H1 (cell line): ENCODE results near the gene RPL39L. TPM values are rescaled to one million over a fixed set of nuclear protein-coding genes. Genes with fewer than 3 reads are reported as not detected.

ENCODE experiments used
- CTCF ChIA-PET: fragments of 300-600 bp; sonication (Branson Sonifier 250); formaldehyde crosslinking; loops from one replicate; lab custom pipeline; 2021; ENCODE audit not compliant: partially characterized antibody; lab: Charles Lee
- POLR2A ChIA-PET: fragments of 300-600 bp; sonication (Branson Sonifier 250); formaldehyde crosslinking; loops from one replicate; lab custom pipeline; 2021; ENCODE audit warnings: inconsistent platforms; ENCODE audit not compliant: partially characterized antibody; lab: Charles Lee
- DNase-seq, 2 experiments: peaks; one replicate each; pipeline versions ENCODE4 v3.0.0 to v3.0.0-alpha.2; 2010 to 2022; ENCODE audit warnings: low spot score in 2 of 2, low read depth in 1 of 2, mixed read lengths in 1 of 2
- FAIRE-seq: peaks from 2 replicates; lab custom pipeline; 2011; peaks lifted over from hg19 to GRCh38; lab: Jason Lieb, UNC
- H2AFZ ChIP-seq: 2 replicates; pipeline ENCODE4 v1.8.1; 2012; ENCODE audit warnings: low read length, inconsistent platforms
- H2AK5ac ChIP-seq: 2 replicates; pipeline ENCODE4 v1.6.1; 2013; ENCODE audit warnings: low read depth, low read length
- H2BK120ac ChIP-seq: replicated peaks from 2 replicates; pipeline ENCODE3; 2013; ENCODE audit warnings: low read depth, low read length, inconsistent platforms
- H2BK12ac ChIP-seq: 2 replicates; pipeline ENCODE4 v1.6.1; 2013; ENCODE audit warnings: low read depth, low read length
- H2BK15ac ChIP-seq: 2 replicates; pipeline ENCODE4 v1.6.1; 2013; ENCODE audit warnings: low read length
- H2BK20ac ChIP-seq: 2 replicates; pipeline ENCODE4 v1.6.1; 2013; ENCODE audit warnings: low read length
- H2BK5ac ChIP-seq: 2 replicates; pipeline ENCODE4 v1.6.1; 2013; ENCODE audit warnings: low read depth, low read length
- H3K14ac ChIP-seq: 2 replicates; pipeline ENCODE4 v1.6.1; 2013; ENCODE audit warnings: inconsistent platforms; ENCODE audit not compliant: insufficient read length
- H3K18ac ChIP-seq: 2 replicates; pipeline ENCODE4 v1.6.1; 2013; ENCODE audit warnings: low read length; ENCODE audit errors: extremely low read depth
- H3K23ac ChIP-seq: 2 replicates; pipeline ENCODE4 v1.6.1; 2013; ENCODE audit warnings: inconsistent platforms; ENCODE audit not compliant: insufficient read length
- H3K23me2 ChIP-seq: 2 replicates; pipeline ENCODE4 v1.6.1; 2013; ENCODE audit warnings: low read depth, low read length
- H3K27ac ChIP-seq: 2 replicates; pipeline ENCODE4 v1.6.1; 2011; ENCODE audit warnings: low read depth, low read length, inconsistent platforms
- H3K27me3 ChIP-seq, 4 experiments: replicated peaks in 1 of 4; 1 replicate in 1 of 4; 2 replicates in 3 of 4; pipeline versions ENCODE4 v1.6.1 to v1.8.1; 2011 to 2013; ENCODE audit warnings: low read length in 3 of 4, mild to moderate bottlenecking in 3 of 4, inconsistent platforms in 2 of 4, mixed read lengths in 2 of 4, moderate library complexity in 1 of 4; ENCODE audit not compliant: control insufficient read depth in 3 of 4, insufficient read depth in 3 of 4; ENCODE audit errors: extremely low read depth in 1 of 4
- H3K36me3 ChIP-seq, 4 experiments: 2 replicates each; pipeline versions ENCODE4 v1.6.1 to v1.8.1; 2011 to 2013; ENCODE audit warnings: mild to moderate bottlenecking in 4 of 4, low read length in 3 of 4, moderate library complexity in 2 of 4, control low read depth in 1 of 4, inconsistent platforms in 1 of 4; ENCODE audit not compliant: insufficient read depth in 4 of 4, control insufficient read depth in 2 of 4
- H3K4ac ChIP-seq: replicated peaks from 2 replicates; pipeline ENCODE3; 2013; ENCODE audit warnings: low read length, low read depth, mixed read lengths, inconsistent platforms; ENCODE audit not compliant: insufficient read length
- H3K4me1 ChIP-seq, 4 experiments: replicated peaks in 1 of 4; 1 replicate in 1 of 4; 2 replicates in 3 of 4; pipeline versions ENCODE4 v1.6.1 to v1.8.1; 2011 to 2013; ENCODE audit warnings: low read length in 3 of 4, inconsistent platforms in 2 of 4, mixed read lengths in 1 of 4; ENCODE audit not compliant: insufficient read depth in 4 of 4, control insufficient read depth in 3 of 4
- H3K4me2 ChIP-seq, 2 experiments: 2 replicates each; pipeline versions ENCODE4 v1.6.1 to v1.8.1; 2011 to 2013; ENCODE audit warnings: low read depth in 2 of 2, low read length in 2 of 2, control low read depth in 1 of 2, inconsistent platforms in 1 of 2, mild to moderate bottlenecking in 1 of 2; ENCODE audit not compliant: insufficient read depth in 1 of 2
- H3K4me3 ChIP-seq, 4 experiments: fragments of 200-600, 300-600 bp in 1 of 4; sonication (generic), shearing (Covaris generic), sonication (Bioruptor Twin) in 1 of 4; 2 replicates each; pipeline versions ENCODE4 v1.5.1 to v1.8.1; 2011 to 2016; ENCODE audit warnings: low read length in 4 of 4, low read depth in 3 of 4, control low read depth in 2 of 4, inconsistent platforms in 2 of 4, mild to moderate bottlenecking in 2 of 4, mixed read lengths in 1 of 4, moderate library complexity in 1 of 4; ENCODE audit not compliant: insufficient read depth in 2 of 4; ENCODE audit errors: extremely low read depth in 1 of 4
- H3K56ac ChIP-seq: replicated peaks from 2 replicates; pipeline ENCODE3; 2013; ENCODE audit warnings: low read depth, mild to moderate bottlenecking, mixed read lengths, low read length, inconsistent platforms; ENCODE audit not compliant: insufficient read length
- H3K79me1 ChIP-seq: 2 replicates; pipeline ENCODE4 v1.6.1; 2013; ENCODE audit warnings: low read depth, low read length, control low read depth
- H3K79me2 ChIP-seq, 2 experiments: 2 replicates each; pipeline versions ENCODE4 v1.6.1 to v1.8.1; 2012 to 2013; ENCODE audit warnings: low read length in 2 of 2, mild to moderate bottlenecking in 2 of 2, inconsistent platforms in 1 of 2; ENCODE audit not compliant: insufficient read depth in 2 of 2, control insufficient read depth in 1 of 2
- H3K9ac ChIP-seq, 4 experiments: replicated peaks in 1 of 4; 1 replicate in 1 of 4; 2 replicates in 3 of 4; pipeline versions ENCODE4 v1.6.1 to v1.8.1; 2011 to 2013; ENCODE audit warnings: low read depth in 3 of 4, low read length in 3 of 4, control low read depth in 2 of 4, mild to moderate bottlenecking in 2 of 4, moderate library complexity in 2 of 4, inconsistent platforms in 1 of 4; ENCODE audit errors: extremely low read depth in 1 of 4
- H3K9me3 ChIP-seq, 2 experiments: 2 replicates each; pipeline versions ENCODE4 v1.6.1 to v1.8.1; 2012 to 2013; ENCODE audit warnings: mild to moderate bottlenecking in 2 of 2, moderate library complexity in 2 of 2, control low read depth in 1 of 2, inconsistent platforms in 1 of 2, low read depth in 1 of 2, low read length in 1 of 2, mixed read lengths in 1 of 2; ENCODE audit not compliant: insufficient read depth in 2 of 2
- H4K20me1 ChIP-seq, 2 experiments: replicated peaks in 1 of 2; 2 replicates each; pipeline versions ENCODE3 to v1.8.1; 2011 to 2013; ENCODE audit warnings: inconsistent platforms in 2 of 2, low read length in 2 of 2, mild to moderate bottlenecking in 1 of 2; ENCODE audit not compliant: insufficient read depth in 2 of 2, control insufficient read depth in 1 of 2
- H4K5ac ChIP-seq: 2 replicates; pipeline ENCODE4 v1.6.1; 2013; ENCODE audit warnings: low read length, low read depth, mixed read lengths, inconsistent platforms; ENCODE audit not compliant: insufficient read length
- H4K8ac ChIP-seq: 2 replicates; pipeline ENCODE4 v1.8.0; 2013; ENCODE audit warnings: mild to moderate bottlenecking, moderate library complexity, low read length, inconsistent platforms; ENCODE audit not compliant: insufficient read depth; ENCODE audit errors: extremely low read depth
- H4K91ac ChIP-seq: replicated peaks from 2 replicates; pipeline ENCODE3; 2013; ENCODE audit warnings: low read length, mixed read lengths, inconsistent platforms; ENCODE audit not compliant: insufficient read length
- NANOG ChIP-seq: IDR thresholded peaks from 2 replicates; pipeline ENCODE4 v1.6.1; 2011; ENCODE audit warnings: low read length, low read depth, mild to moderate bottlenecking, inconsistent platforms; ENCODE audit not compliant: insufficient read depth, poor library complexity, severe bottlenecking
- POLR2A ChIP-seq, 2 experiments: IDR thresholded peaks; 1 replicate in 1 of 2; 2 replicates in 1 of 2; pipeline ENCODE4 v1.6.1; 2011; ENCODE audit warnings: low read depth in 2 of 2, low read length in 2 of 2, mild to moderate bottlenecking in 2 of 2; ENCODE audit errors: control extremely low read depth in 1 of 2
- SP1 ChIP-seq: IDR thresholded peaks from 2 replicates; pipeline ENCODE4 v1.6.1; 2011; ENCODE audit warnings: low read depth, low read length
- TBP ChIP-seq: IDR thresholded peaks from 2 replicates; pipeline ENCODE4 v1.6.1; 2011; ENCODE audit warnings: low read depth, low read length, improper control_type of control experiment
- TEAD4 ChIP-seq: IDR thresholded peaks from 2 replicates; pipeline ENCODE4 v1.6.1; 2012; ENCODE audit warnings: low read depth, low read length, inconsistent platforms, mixed read lengths
- WGBS, 2 experiments: shearing (Covaris generic) in 1 of 2; methylation state at CpG; one replicate each; pipeline versions ENCODE4 v1.1.6 to v1.1.7; 2013 to 2015; ENCODE audit warnings: low lambda C conversion rate in 2 of 2, mixed read lengths in 2 of 2, inconsistent platforms in 1 of 2, low coverage in 1 of 2, missing lambda C conversion rate in 1 of 2; ENCODE audit not compliant: insufficient replicate concordance in 2 of 2, insufficient coverage in 1 of 2, insufficient read length in 1 of 2; ENCODE audit errors: extremely low coverage in 1 of 2, missing lambda C conversion rate in 1 of 2; 5-methylcytosine and 5-hydroxymethylcytosine counted together
- polyA plus RNA-seq, 7 experiments: library from polyadenylated mRNA; depleted of rRNA in 3 of 7; stranded (reverse) in 5 of 7; unstranded in 2 of 7; fragments of >200 nt in 5 of 7; fragments of 200-250 nt in 2 of 7; gene quantifications; 1 replicate in 5 of 7; 2 replicates in 1 of 7; 4 replicates in 1 of 7; pipeline versions ENCODE4 v1.2.1 to v1.2.3, GENCODE V29; 2011 to 2013; ENCODE audit warnings: missing spikeins in 2 of 7, mixed read lengths in 2 of 7
- total RNA-seq: library from RNA; stranded (reverse); fragmentation: NEBNext Ultra II Directional; extraction: Animal tissue kit (Norgen Biotek cat#: 25700); gene quantifications from 2 replicates; pipeline ENCODE4 v1.2.1, GENCODE V29; 2021
- TF ChIP-seq, protein P1 (sequence below): IDR thresholded peaks from 2 replicates; pipeline ENCODE4 v1.6.1; 2012; ENCODE audit warnings: low read length, inconsistent platforms

Gene RPL39L
- total and polyA plus RNA-seq, 2 of the 8 experiments (the other 6 are each of a cell fraction or from before 2014, with no cell fraction given) = 51.8 to 67.7 TPM

DNA sequence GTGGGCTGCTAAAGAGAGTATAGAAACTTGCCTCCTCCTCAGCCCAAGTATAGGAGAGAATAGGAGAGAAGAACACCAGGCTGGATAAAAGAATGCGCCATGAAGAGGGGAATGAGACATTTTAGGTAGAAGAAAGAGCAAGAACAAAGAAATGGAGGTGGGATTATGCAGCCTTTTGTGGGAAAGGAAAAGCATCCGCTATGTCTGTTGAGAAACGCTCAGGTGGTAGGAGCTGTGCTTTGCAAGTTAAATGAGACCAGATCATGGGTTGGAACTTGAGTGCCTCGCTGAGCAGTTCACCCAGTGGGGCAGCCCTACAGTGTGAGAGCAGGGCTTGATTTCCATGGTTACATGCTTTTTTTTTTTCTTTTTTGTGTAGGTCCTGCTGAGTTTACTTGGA is 46.5 kb upstream of the RPL39L start:
- peak overlapping the region; percentile 79 for H4K91ac ChIP-seq
- 0 out of 2 replicates have a peak overlapping the region, but pooled peaks have one; percentile 36 for H2BK20ac ChIP-seq
- no peaks in the 10 kb centered on the region for H4K20me1 ChIP-seq
- FAIRE-seq (peak; percentile 92), DNase-seq (peak in 1 of 2 experiments; percentile 68)
- POLR2A ChIA-PET = interaction anchor here (0.6 to 1.9 kb wide), 7 partner anchors 9 to 27 kb away, joined by 3 to 8 read pairs (median 4); no protein-coding TSS in a partner anchor
- H3K56ac ChIP-seq = peak overlapping the region; percentile 90
- peak overlapping the region; percentile 68 for H3K27ac ChIP-seq
- H2AK5ac ChIP-seq = peak overlapping the region; percentile 71; the same call in 1 of the 2 replicates
- H3K23me2 ChIP-seq = no peaks in the 10 kb centered on the region
- no peaks in the 10 kb centered on the region for H3K27me3 ChIP-seq
- peak overlapping the region in 1 of 4 experiments; percentile 35; a peak in 4 of 8 replicates for H3K4me3 ChIP-seq
- no peak overlapping the region for H2BK15ac ChIP-seq
- no peak overlapping the region; the same call in 1 of the 2 replicates for H2BK12ac ChIP-seq
- H3K9me3 ChIP-seq = no peaks in the 10 kb centered on the region; a peak in 1 of 4 replicates
- no peak overlapping the region for H3K23ac ChIP-seq
- peak overlapping the region; percentile 81 for H2BK120ac ChIP-seq
- WGBS, 2 experiments = 8% methylated on average over 4 of the region's 4 CpGs; no CpG with 5 or more reads in 1 of the 2 experiments
- H3K4ac ChIP-seq = no peak overlapping the region
- H3K4me1 ChIP-seq = peaks cover 9 to 42% (median 32%) of the 10 kb centered on the region in 4 experiments
- H3K4me2 ChIP-seq = peak overlapping the region; percentile 25 to 46
- H4K5ac ChIP-seq = peak overlapping the region; percentile 24
- H3K36me3 ChIP-seq = no peaks in the 10 kb centered on the region
- H3K9ac ChIP-seq = no peak overlapping the region
- H3K79me1 ChIP-seq = no peaks in the 10 kb centered on the region; the same call in 1 of the 2 replicates
- CTCF ChIA-PET = interaction anchor here (0.8 to 2.8 kb wide), 3 partner anchors 21 to 494 kb away, joined by 3 to 16 read pairs (median 4); no protein-coding TSS in a partner anchor
- H3K79me2 ChIP-seq = no peaks in the 10 kb centered on the region
- no peak overlapping the region for H4K8ac ChIP-seq
- H3K18ac ChIP-seq = no peak overlapping the region; the same call in 1 of the 2 replicates
- peak overlapping the region; percentile 93; the same call in 1 of the 2 replicates for H2BK5ac ChIP-seq
- no peak overlapping the region for H3K14ac ChIP-seq
- no peak overlapping the region for H2AFZ ChIP-seq
- TF ChIP-seq, protein P1, sequence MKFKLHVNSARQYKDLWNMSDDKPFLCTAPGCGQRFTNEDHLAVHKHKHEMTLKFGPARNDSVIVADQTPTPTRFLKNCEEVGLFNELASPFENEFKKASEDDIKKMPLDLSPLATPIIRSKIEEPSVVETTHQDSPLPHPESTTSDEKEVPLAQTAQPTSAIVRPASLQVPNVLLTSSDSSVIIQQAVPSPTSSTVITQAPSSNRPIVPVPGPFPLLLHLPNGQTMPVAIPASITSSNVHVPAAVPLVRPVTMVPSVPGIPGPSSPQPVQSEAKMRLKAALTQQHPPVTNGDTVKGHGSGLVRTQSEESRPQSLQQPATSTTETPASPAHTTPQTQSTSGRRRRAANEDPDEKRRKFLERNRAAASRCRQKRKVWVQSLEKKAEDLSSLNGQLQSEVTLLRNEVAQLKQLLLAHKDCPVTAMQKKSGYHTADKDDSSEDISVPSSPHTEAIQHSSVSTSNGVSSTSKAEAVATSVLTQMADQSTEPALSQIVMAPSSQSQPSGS = no peak
- TF ChIP-seq TEAD4 = 0 out of 2 replicates have a peak, but pooled peaks have one; percentile 23
- TF ChIP-seq NANOG = peak; percentile 65
- TF ChIP-seq SP1 = peak; percentile 21; the same call in 1 of the 2 replicates
- 0 out of 2 replicates have a peak, but pooled peaks have one; percentile 60 for TF ChIP-seq TBP
- peak in 1 of 2 experiments; percentile 34; a peak in 1 of 3 replicates for TF ChIP-seq POLR2A (IDR thresholded peaks at IDR 0.05; ENCODE audit: control extremely low read depth in 1 of 2, low read depth in 2 of 2, low read length in 2 of 2)
